Neuronal stem cell (in vitro differentiated cells): ENCODE results near the gene KMT2B.

Source experiments
- DNase-seq: peaks from one replicate; pipeline ENCODE4 v3.0.0-alpha.2; 2013; ENCODE audit warnings: low spot score
- H2AFZ ChIP-seq: one replicate; pipeline ENCODE4 v1.6.1; 2013; ENCODE audit warnings: mild to moderate bottlenecking, low read length, inconsistent platforms
- H2AK5ac ChIP-seq: 2 replicates; pipeline ENCODE4 v1.6.1; 2013; ENCODE audit warnings: low read depth, mild to moderate bottlenecking, inconsistent platforms, low read length, moderate library complexity, mixed read lengths
- H2BK120ac ChIP-seq: 2 replicates; pipeline ENCODE4 v1.6.1; 2013; ENCODE audit warnings: low read depth, mild to moderate bottlenecking, inconsistent platforms, low read length, moderate library complexity, mixed read lengths
- H2BK12ac ChIP-seq: one replicate; pipeline ENCODE4 v1.6.1; 2013; ENCODE audit warnings: low read length, inconsistent platforms
- H2BK15ac ChIP-seq: 2 replicates; pipeline ENCODE4 v1.6.1; 2013; ENCODE audit warnings: mild to moderate bottlenecking, low read length, inconsistent platforms, mixed read lengths
- H2BK5ac ChIP-seq: one replicate; pipeline ENCODE4 v1.6.1; 2013; ENCODE audit warnings: inconsistent platforms, mild to moderate bottlenecking, low read length, moderate library complexity
- H3K14ac ChIP-seq: one replicate; pipeline ENCODE4 v1.6.1; 2013; ENCODE audit warnings: low read length, inconsistent platforms
- H3K18ac ChIP-seq: 2 replicates; pipeline ENCODE4 v1.6.1; 2013; ENCODE audit warnings: low read length, inconsistent platforms
- H3K23ac ChIP-seq: 2 replicates; pipeline ENCODE4 v1.6.1; 2013; ENCODE audit warnings: low read depth, mild to moderate bottlenecking, mixed read lengths, low read length, inconsistent platforms; ENCODE audit not compliant: poor library complexity
- H3K27ac ChIP-seq: replicated peaks from 3 replicates; pipeline ENCODE4 v1.5.1; 2013; ENCODE audit warnings: low read length, inconsistent platforms
- H3K27me3 ChIP-seq, 3 experiments: 2 replicates each; pipeline ENCODE4 v1.6.1; 2013; ENCODE audit warnings: low read length in 3 of 3, mild to moderate bottlenecking in 2 of 3, inconsistent platforms in 1 of 3, low read depth in 1 of 3, mixed read lengths in 1 of 3, moderate library complexity in 1 of 3; ENCODE audit not compliant: control insufficient read depth in 3 of 3, insufficient read depth in 3 of 3
- H3K36me3 ChIP-seq, 2 donors: replicated peaks in 1 of 2; 2 replicates each; pipeline ENCODE4 v1.6.1; 2013; ENCODE audit warnings: low read length in 2 of 2; ENCODE audit not compliant: control insufficient read depth in 2 of 2, insufficient read depth in 2 of 2
- H3K4ac ChIP-seq: 2 replicates; pipeline ENCODE4 v1.6.1; 2013; ENCODE audit warnings: inconsistent platforms, mild to moderate bottlenecking, low read length, moderate library complexity
- H3K4me1 ChIP-seq, 2 donors: 1 replicate in 1 of 2; 2 replicates in 1 of 2; pipeline ENCODE4 v1.6.1; 2013; ENCODE audit warnings: low read length in 2 of 2, low read depth in 1 of 2; ENCODE audit not compliant: control insufficient read depth in 2 of 2, insufficient read depth in 1 of 2
- H3K4me2 ChIP-seq: one replicate; pipeline ENCODE4 v1.6.1; 2013; ENCODE audit warnings: mild to moderate bottlenecking, low read length, inconsistent platforms; ENCODE audit not compliant: insufficient read depth, poor library complexity, severe bottlenecking
- H3K4me3 ChIP-seq, 2 donors: 2 replicates each; pipeline ENCODE4 v1.5.1; 2013; ENCODE audit warnings: low read length in 2 of 2, mild to moderate bottlenecking in 2 of 2, inconsistent platforms in 1 of 2, moderate library complexity in 1 of 2
- H3K79me1 ChIP-seq: one replicate; pipeline ENCODE4 v1.6.1; 2013; ENCODE audit warnings: low read depth, mild to moderate bottlenecking, inconsistent platforms, low read length, moderate library complexity
- H3K9ac ChIP-seq: one replicate; pipeline ENCODE4 v1.6.1; 2013; ENCODE audit warnings: mild to moderate bottlenecking, low read depth, low read length, inconsistent platforms; ENCODE audit not compliant: poor library complexity
- H3K9me3 ChIP-seq, 2 donors: replicated peaks in 1 of 2; 2 replicates each; pipeline versions ENCODE3 to v1.6.1; 2013; ENCODE audit warnings: low read length in 2 of 2, mild to moderate bottlenecking in 2 of 2, inconsistent platforms in 1 of 2, low read depth in 1 of 2, mixed read lengths in 1 of 2, moderate library complexity in 1 of 2; ENCODE audit not compliant: control insufficient read depth in 2 of 2, insufficient read depth in 1 of 2
- H4K8ac ChIP-seq: one replicate; pipeline ENCODE4 v1.6.1; 2013; ENCODE audit warnings: low read depth, mild to moderate bottlenecking, inconsistent platforms, low read length, moderate library complexity
- H4K91ac ChIP-seq: one replicate; pipeline ENCODE4 v1.6.1; 2013; ENCODE audit warnings: low read length, low read depth, mild to moderate bottlenecking, inconsistent platforms; ENCODE audit not compliant: poor library complexity
- WGBS, 2 donors: extraction: QIAGEN DNeasy Blood & Tissue Kit; methylation state at CpG; one replicate each; pipeline ENCODE4 v1.1.7; 2013; ENCODE audit warnings: missing lambda C conversion rate in 2 of 2, mixed read lengths in 1 of 2; ENCODE audit not compliant: insufficient read length in 2 of 2, insufficient replicate concordance in 1 of 2; ENCODE audit errors: extremely low coverage in 2 of 2; 5-methylcytosine and 5-hydroxymethylcytosine counted together

Gene KMT2B

GRCh38 chr19:35752746-35753350 lies 35.0 kb downstream of the KMT2B start:
- no peak overlapping the region for H2BK12ac ChIP-seq
- no peak overlapping the region for H3K4me3 ChIP-seq
- H3K9ac ChIP-seq = peak overlapping the region; percentile 0
- no peak overlapping the region for H4K8ac ChIP-seq
- no peak overlapping the region for H2BK120ac ChIP-seq
- H2BK15ac ChIP-seq = no peak overlapping the region
- peaks cover 6% of the 10 kb centered on the region for H3K79me1 ChIP-seq
- no peak overlapping the region for H3K18ac ChIP-seq
- no CpG with 5 or more reads among the region's 20 CpGs for WGBS, 2 donors
- H3K4me1 ChIP-seq = peaks cover 7 to 22% of the 10 kb centered on the region in 2 donors
- H3K14ac ChIP-seq = no peak overlapping the region
- H3K4ac ChIP-seq = no peak overlapping the region
- no peak overlapping the region for H2AFZ ChIP-seq
- peaks cover 0 to 13% (median 3%) of the 10 kb centered on the region in 3 experiments for H3K27me3 ChIP-seq
- peak overlapping the region; percentile 39 for H2BK5ac ChIP-seq
- H3K27ac ChIP-seq = no peak overlapping the region
- no peak overlapping the region for H3K4me2 ChIP-seq
- peaks cover 7 to 27% of the 10 kb centered on the region in 2 donors for H3K36me3 ChIP-seq
- H2AK5ac ChIP-seq = no peak overlapping the region
- H3K23ac ChIP-seq = no peak overlapping the region
- H3K9me3 ChIP-seq = no peaks in the 10 kb centered on the region
- DNase-seq = no peak
- H4K91ac ChIP-seq = no peak overlapping the region

GRCh38 chr19:35753634-35754369 lies 36.0 kb downstream of the KMT2B start:
- DNase-seq = no peak
- Histone ChIP-seq H3K4me2 (no peak overlapping the region), H3K79me1 (peaks cover 7% of the 10 kb centered on the region), H3K27ac (no peak overlapping the region), H3K4me3 (no peak overlapping the region), H2BK5ac (no peak overlapping the region), H3K9me3 (no peaks in the 10 kb centered on the region), H3K14ac (no peak overlapping the region), H3K27me3 (peaks cover 0 to 13% (median 3%) of the 10 kb centered on the region in 3 experiments), H2BK120ac (no peak overlapping the region), H2BK15ac (no peak overlapping the region), H3K9ac (peak overlapping the region; percentile 21), H4K91ac (no peak overlapping the region), H3K18ac (peak overlapping the region; percentile 8), H2AK5ac (peak overlapping the region; percentile 46), H3K4me1 (peaks cover 8 to 21% of the 10 kb centered on the region in 2 donors), H3K4ac (no peak overlapping the region), H3K36me3 (peaks cover 7 to 27% of the 10 kb centered on the region in 2 donors), H3K23ac (no peak overlapping the region), H2BK12ac (no peak overlapping the region), H2AFZ (no peak overlapping the region), H4K8ac (no peak overlapping the region)
- no CpG with 5 or more reads among the region's 20 CpGs for WGBS, 2 donors

- peaks cover 14% of the 10 kb centered on the region for H3K79me1 ChIP-seq
- H4K8ac ChIP-seq = no peak overlapping the region
- no CpG with 5 or more reads among the region's 13 CpGs for WGBS, 2 donors
- no peak overlapping the region for H3K23ac ChIP-seq
- H2BK120ac ChIP-seq = no peak overlapping the region
- H3K27me3 ChIP-seq = peaks cover 0 to 13% (median 3%) of the 10 kb centered on the region in 3 experiments
- DNase-seq = no peak
- no peak overlapping the region for H3K4me3 ChIP-seq
- H3K18ac ChIP-seq = peak overlapping the region; percentile 8
- H3K4ac ChIP-seq = no peak overlapping the region
- H2AK5ac ChIP-seq = peak overlapping the region; percentile 46
- no peak overlapping the region for H2BK15ac ChIP-seq
- peaks cover 12 to 24% of the 10 kb centered on the region in 2 donors for H3K4me1 ChIP-seq
- no peak overlapping the region for H3K27ac ChIP-seq
- peak overlapping the region; percentile 21 for H3K9ac ChIP-seq
- H2BK5ac ChIP-seq = no peak overlapping the region
- H2AFZ ChIP-seq = no peak overlapping the region
- H4K91ac ChIP-seq = no peak overlapping the region
- no peaks in the 10 kb centered on the region for H3K9me3 ChIP-seq
- peaks cover 10 to 33% of the 10 kb centered on the region in 2 donors for H3K36me3 ChIP-seq
- no peak overlapping the region for H3K4me2 ChIP-seq
- H2BK12ac ChIP-seq = no peak overlapping the region
- H3K14ac ChIP-seq = no peak overlapping the region
Measured at GRCh38 chr19:35754370-35755130, 36.7 kb downstream of the KMT2B start.
